Measurements from ENCODE around the gene ZMYND15.

GRCh38 chr17:4782652-4783051 is 43.0 kb downstream of the ZMYND15 start:
- TF ChIP-seq POLR2A (IDR thresholded peaks at IDR 0.05) (no peak), CTCF (IDR thresholded peaks at IDR 0.05) (no peak)

Data from prostate gland (tissue), 2 donors.